ENCODE measurements around the gene SLC29A3.

DNA sequence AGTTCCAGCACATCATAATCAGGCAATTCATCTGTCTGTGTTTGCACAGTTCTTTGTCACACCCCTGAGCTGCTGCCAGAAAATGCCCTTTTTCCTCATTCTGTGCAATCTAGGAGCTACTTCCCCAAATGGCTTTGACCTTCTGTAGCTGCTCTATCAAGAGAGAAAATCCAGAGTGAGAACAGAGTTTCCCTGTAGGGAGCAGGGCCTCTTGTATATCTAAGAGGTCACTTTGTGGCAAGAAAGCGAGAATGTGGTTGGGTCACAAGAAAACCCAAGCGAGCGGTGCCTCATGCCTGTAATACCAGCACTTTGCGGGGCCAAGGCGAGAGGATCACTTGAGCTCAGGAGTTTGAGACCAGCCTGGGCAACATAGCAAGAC lies 24.3 kb downstream of the SLC29A3 start:
- TF ChIP-seq, protein P1, sequence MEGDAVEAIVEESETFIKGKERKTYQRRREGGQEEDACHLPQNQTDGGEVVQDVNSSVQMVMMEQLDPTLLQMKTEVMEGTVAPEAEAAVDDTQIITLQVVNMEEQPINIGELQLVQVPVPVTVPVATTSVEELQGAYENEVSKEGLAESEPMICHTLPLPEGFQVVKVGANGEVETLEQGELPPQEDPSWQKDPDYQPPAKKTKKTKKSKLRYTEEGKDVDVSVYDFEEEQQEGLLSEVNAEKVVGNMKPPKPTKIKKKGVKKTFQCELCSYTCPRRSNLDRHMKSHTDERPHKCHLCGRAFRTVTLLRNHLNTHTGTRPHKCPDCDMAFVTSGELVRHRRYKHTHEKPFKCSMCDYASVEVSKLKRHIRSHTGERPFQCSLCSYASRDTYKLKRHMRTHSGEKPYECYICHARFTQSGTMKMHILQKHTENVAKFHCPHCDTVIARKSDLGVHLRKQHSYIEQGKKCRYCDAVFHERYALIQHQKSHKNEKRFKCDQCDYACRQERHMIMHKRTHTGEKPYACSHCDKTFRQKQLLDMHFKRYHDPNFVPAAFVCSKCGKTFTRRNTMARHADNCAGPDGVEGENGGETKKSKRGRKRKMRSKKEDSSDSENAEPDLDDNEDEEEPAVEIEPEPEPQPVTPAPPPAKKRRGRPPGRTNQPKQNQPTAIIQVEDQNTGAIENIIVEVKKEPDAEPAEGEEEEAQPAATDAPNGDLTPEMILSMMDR (IDR thresholded peaks at IDR 0.05), result no peak
- no peak for TF ChIP-seq POLR2A (IDR thresholded peaks at IDR 0.05)
